HL-60 (cell line): ENCODE results near the gene ARSA.

ENCODE experiments used
- DNase-seq, 2 experiments: peaks; one replicate each; pipeline ENCODE4 v3.0.0-alpha.2; 2010 to 2020; ENCODE audit warnings: low read depth in 1 of 2, low spot score in 1 of 2
- H3K27ac ChIP-seq: fragments of 250-450 bp; sonication (Bioruptor Pico); replicated peaks from 2 replicates; pipeline ENCODE4 v1.5.1; 2020; ENCODE audit warnings: mild to moderate bottlenecking, moderate library complexity
- H3K27me3 ChIP-seq: fragments of 250-450 bp; sonication (Bioruptor Pico); 2 replicates; pipeline ENCODE4 v1.5.1; 2021; ENCODE audit warnings: mild to moderate bottlenecking, moderate library complexity; ENCODE audit not compliant: insufficient read depth, poor library complexity, severe bottlenecking
- H3K4me3 ChIP-seq: replicated peaks from 2 replicates; pipeline ENCODE4 v1.5.1; 2011; ENCODE audit warnings: mild to moderate bottlenecking, control low read depth, low read length; ENCODE audit not compliant: insufficient read depth
- GABPA ChIP-seq: IDR thresholded peaks from 2 replicates; pipeline ENCODE4 v1.6.1; 2012; ENCODE audit warnings: low read depth
- POLR2AphosphoS5 ChIP-seq: IDR thresholded peaks from 2 replicates; pipeline ENCODE4 v1.6.1; 2012; ENCODE audit warnings: low read depth
- SPI1 ChIP-seq: IDR thresholded peaks from 2 replicates; pipeline ENCODE4 v1.6.1; 2012; ENCODE audit warnings: low read depth, mild to moderate bottlenecking, borderline replicate concordance
- TF ChIP-seq, protein P1 (sequence below): IDR thresholded peaks from one replicate; pipeline ENCODE4 v1.5.1; 2011; ENCODE audit warnings: low read length, control low read depth, inconsistent platforms; ENCODE audit not compliant: insufficient read depth
- TF ChIP-seq, protein P2 (sequence below): IDR thresholded peaks from 2 replicates; pipeline ENCODE4 v1.6.1; 2012; ENCODE audit warnings: low read depth; ENCODE audit not compliant: insufficient replicate concordance

Gene ARSA

DNA sequence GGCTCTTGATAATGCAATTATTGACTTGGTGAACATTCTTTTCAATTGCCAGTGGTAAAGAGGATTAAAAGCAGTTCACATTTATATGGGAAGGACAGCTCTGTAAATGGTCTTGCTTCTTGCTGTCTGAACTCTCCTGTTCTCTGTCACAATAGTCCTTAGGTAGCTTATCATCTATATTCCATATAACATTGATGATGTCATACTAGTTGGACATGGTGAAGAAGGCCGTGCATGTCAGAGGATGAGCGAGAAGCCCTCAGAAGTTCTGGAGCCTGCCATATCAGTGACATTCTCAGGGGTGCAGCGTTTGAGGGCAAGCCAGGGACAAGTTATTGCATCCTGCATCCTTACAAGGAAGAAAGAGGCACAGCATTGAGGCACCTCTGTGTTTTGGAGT, 42.7 kb downstream of the ARSA start:
- DNase-seq = no peak
- no peaks in the 10 kb centered on the region for H3K27me3 ChIP-seq
- TF ChIP-seq, protein P1, sequence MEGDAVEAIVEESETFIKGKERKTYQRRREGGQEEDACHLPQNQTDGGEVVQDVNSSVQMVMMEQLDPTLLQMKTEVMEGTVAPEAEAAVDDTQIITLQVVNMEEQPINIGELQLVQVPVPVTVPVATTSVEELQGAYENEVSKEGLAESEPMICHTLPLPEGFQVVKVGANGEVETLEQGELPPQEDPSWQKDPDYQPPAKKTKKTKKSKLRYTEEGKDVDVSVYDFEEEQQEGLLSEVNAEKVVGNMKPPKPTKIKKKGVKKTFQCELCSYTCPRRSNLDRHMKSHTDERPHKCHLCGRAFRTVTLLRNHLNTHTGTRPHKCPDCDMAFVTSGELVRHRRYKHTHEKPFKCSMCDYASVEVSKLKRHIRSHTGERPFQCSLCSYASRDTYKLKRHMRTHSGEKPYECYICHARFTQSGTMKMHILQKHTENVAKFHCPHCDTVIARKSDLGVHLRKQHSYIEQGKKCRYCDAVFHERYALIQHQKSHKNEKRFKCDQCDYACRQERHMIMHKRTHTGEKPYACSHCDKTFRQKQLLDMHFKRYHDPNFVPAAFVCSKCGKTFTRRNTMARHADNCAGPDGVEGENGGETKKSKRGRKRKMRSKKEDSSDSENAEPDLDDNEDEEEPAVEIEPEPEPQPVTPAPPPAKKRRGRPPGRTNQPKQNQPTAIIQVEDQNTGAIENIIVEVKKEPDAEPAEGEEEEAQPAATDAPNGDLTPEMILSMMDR = no peak
- TF ChIP-seq SPI1 (no peak), GABPA (no peak), POLR2AphosphoS5 (no peak)
- TF ChIP-seq, protein P2, sequence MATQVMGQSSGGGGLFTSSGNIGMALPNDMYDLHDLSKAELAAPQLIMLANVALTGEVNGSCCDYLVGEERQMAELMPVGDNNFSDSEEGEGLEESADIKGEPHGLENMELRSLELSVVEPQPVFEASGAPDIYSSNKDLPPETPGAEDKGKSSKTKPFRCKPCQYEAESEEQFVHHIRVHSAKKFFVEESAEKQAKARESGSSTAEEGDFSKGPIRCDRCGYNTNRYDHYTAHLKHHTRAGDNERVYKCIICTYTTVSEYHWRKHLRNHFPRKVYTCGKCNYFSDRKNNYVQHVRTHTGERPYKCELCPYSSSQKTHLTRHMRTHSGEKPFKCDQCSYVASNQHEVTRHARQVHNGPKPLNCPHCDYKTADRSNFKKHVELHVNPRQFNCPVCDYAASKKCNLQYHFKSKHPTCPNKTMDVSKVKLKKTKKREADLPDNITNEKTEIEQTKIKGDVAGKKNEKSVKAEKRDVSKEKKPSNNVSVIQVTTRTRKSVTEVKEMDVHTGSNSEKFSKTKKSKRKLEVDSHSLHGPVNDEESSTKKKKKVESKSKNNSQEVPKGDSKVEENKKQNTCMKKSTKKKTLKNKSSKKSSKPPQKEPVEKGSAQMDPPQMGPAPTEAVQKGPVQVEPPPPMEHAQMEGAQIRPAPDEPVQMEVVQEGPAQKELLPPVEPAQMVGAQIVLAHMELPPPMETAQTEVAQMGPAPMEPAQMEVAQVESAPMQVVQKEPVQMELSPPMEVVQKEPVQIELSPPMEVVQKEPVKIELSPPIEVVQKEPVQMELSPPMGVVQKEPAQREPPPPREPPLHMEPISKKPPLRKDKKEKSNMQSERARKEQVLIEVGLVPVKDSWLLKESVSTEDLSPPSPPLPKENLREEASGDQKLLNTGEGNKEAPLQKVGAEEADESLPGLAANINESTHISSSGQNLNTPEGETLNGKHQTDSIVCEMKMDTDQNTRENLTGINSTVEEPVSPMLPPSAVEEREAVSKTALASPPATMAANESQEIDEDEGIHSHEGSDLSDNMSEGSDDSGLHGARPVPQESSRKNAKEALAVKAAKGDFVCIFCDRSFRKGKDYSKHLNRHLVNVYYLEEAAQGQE = no peak
- H3K27ac ChIP-seq = no peak overlapping the region
- no peak overlapping the region for H3K4me3 ChIP-seq

DNA sequence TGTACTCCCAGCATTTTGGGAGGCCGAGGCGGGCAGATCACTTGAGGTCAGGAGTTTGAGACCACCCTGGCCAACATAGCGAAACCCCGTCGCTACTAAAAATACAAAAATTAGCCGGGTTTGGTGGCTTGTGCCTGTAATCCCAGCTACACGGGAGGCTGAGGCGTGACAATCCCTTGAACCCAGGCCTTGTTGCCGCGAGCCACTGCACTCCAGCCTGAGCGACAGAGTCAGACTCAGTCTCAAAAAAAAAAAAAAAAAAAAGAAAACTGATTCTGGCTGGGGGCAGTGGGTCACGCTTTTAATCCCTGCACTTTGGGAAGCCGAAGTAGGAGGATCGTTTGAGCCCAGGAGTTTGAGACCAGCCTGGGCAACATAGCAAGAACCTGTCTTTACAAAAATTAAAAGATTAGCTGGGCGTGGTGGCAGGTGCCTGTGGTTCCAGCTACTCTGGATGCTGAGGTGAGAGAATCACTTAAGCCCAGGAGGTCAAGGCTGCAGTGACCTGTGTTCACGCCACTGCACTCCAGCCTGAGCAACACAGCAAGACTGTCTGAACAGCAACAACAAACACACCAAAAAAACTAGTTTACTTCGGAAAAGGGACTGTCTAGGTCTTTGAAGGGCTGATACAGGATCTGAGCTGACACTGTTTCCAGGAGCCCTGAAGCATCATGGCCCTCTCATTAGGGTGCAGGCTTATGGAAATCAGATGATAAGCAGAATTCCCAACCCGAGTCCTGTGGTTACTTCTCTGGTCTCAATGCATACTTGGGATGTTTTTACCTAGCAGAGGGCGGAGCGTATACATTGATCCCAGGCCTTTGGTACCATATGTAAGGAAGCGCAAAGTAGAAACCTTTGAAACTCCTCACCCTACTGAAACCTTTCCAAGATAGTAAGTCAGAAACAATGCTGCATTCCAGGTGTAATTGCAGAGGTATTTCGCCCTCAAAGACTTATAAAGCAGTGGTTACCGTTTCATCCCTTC, 43.6 kb downstream of the ARSA start:
- Histone ChIP-seq H3K4me3 (no peak overlapping the region), H3K27me3 (no peaks in the 10 kb centered on the region), H3K27ac (no peak overlapping the region)
- DNase-seq = no peak
- no peak for TF ChIP-seq GABPA
- TF ChIP-seq, protein P2 = no peak
- TF ChIP-seq SPI1 = no peak
- TF ChIP-seq POLR2AphosphoS5 = no peak
- TF ChIP-seq, protein P1 = no peak

DNA sequence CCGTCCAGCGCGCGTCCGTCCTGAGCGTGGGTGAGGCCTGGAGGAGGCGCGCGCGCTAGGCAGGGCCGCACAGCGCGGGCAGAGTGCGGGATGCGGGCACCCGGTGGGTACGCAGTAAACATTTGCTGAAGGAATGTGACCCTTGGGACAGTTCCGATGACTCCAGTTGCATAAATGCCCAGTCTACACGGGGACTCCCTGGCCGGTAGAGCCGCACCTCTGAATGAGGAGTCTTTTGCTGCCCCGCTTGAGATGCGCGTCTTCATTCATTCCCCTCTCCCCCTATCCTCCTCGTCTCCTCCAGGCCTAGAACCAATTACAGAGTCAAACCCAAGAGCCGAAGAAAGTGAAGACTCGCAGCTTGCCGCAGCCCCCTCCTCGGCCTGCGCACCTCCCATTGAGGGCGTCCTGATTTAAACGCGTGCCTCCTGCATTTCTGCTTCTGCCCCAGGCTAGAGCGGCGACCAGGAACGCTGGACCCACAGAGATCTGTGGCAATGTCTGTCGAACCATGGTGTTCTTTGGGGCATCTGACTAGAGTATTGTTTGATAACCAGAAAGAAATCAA, 44.6 kb downstream of the ARSA start:
- Histone ChIP-seq H3K27me3 (no peaks in the 10 kb centered on the region), H3K4me3 (peak overlapping the region; percentile 69), H3K27ac (peak overlapping the region; percentile 54)
- TF ChIP-seq POLR2AphosphoS5 = peak; percentile 31; the same call in 1 of the 2 replicates
- TF ChIP-seq, protein P1 = no peak
- no peak for DNase-seq
